Forelimb muscle (tissue), 1 donor: Measurements from ENCODE around the gene MESP1. TPM values are rescaled to one million over a fixed set of nuclear protein-coding genes. Genes with fewer than 3 reads are reported as not detected.
A peak's percentile ranks its signal among the peaks of the same experiment; 100 is the strongest.
"Not testable (repeated sequence)": the region's sequence is repeated elsewhere in the genome, so short reads cannot be mapped to it uniquely, and the experiment has no call there.

Source experiments
- DNase-seq: peaks from one replicate; pipeline ENCODE4 v3.0.0-alpha.2; 2013; ENCODE audit warnings: low read depth
- polyA plus RNA-seq: library from polyadenylated mRNA; unstranded; fragments of 120-200 nt; gene quantifications from one replicate; pipeline ENCODE4 v1.2.1, GENCODE V29; 2013; ENCODE audit not compliant: insufficient read length

Gene MESP1
- 0.85 TPM for polyA plus RNA-seq

DNA sequence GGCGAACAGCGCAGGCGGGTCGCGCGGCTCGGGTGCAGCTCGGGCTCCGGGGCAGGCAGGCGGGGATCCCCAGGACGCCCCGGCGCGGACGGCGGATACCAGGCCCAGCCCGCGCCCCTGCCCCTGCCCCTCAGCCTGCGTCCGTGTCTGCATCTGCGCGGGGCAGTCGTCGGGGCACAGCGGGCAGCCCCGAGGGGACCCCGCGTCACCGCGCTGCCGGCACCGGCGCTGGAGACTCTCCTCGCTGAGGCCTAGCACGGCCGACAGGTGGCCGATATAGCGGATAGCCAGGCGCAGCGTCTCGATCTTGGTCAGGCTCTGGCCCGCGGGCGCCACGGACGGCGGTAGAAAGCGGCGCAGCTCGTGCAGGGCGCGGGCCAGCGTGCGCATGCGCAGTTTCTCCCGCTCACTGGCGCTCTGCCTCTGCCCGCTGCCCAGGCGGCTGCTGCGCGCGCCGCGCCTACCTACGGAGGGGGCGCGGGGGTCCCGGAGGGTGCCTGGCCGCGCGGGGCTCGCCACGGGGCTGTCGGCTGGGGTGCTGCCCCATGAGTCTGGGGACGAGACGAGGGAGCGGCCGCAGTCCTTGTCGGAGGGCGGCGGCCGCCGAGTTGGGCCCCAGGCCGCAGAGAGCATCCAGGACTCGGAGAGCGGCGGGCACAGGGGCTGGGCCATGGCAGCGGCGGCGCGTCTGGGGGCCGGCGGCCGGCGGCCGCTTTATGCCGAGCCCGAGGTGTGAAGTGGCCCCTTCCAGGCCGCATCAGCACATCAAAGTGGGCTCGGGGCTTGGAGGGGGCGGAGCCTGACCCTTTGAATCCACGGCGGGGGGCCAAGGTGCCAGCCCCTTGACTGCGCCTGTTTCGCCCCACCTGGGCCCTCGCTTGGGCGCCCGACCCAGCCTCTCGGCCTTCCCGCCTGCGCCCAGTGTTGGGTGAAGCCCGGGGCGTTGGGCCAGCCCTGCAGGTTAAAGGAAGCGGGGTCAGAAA is at the start of gene MESP1:
TSS of gene MESP1 (minus strand) at position 690 of the 983 bp plus-strand sequence. CDS start at position 672, 18 bp downstream.
- peak; percentile 77 for DNase-seq

GRCh38 chr15:89799918-89800498 is 49.0 kb upstream of the MESP1 start:
- no peak for DNase-seq

DNA sequence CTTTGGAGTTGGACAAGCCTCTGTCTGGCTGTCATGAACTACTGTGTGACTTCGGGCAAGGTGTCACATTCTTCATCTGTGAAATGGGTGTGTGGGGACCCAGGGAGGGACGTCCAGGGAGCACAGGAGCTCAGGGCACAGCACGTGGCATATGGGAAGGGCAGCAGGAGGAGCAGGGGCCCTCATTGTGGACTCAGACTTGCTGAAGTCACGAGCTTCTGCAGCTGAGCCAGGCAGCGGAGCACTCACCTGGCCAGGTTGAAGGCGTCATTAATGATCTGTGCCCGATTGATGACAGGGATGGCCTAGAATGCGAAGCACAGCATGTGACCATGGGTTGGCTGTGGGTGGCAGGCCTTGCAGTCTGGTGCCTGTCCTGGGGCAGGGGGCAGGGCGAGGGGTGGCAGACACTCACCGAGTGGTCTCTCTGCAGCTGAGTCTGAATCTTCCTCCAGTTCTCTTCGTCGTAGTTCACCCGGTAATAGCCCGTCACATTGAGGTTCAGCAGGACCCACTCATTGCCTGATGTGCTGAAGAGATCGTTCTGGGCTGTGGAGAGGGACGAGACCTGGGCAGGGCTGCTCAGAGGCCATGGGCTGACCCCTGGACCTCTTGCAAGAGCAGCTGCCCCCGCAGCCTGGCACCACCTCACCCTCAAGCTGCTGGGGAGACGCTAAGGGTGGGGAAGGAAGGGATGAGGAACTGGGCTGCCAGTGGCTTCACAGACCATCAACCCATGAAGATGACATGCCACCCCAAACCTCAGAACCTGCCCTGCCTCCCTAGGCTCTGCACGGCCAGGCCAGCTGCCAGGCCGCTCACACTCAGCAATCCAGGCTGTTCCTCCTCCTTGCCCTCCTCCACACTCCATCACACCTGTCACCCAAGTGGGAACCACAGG is 48.2 kb upstream of the MESP1 start:
- no peak for DNase-seq

GRCh38 chr15:89797678-89798201 is 46.7 kb upstream of the MESP1 start:
- no peak for DNase-seq

DNA sequence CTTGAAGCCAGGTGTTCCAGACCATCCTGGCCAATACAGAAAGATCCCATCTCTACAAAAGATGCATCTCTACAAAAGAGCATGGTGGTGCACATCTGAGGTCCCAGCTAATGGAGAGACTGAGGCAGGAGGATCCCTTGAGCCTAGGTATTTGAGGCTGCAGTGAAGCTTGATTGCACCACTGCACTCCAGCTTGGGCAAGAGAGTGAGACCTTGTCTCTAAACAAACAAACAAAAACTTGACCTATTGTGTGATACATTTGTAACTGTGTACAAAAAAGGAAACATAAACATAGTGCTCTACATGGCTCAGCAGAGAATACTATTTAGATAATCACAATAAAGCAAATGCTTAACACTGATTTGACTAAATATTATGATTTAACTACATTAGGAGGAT is 44.9 kb upstream of the MESP1 start:
- DNase-seq, result no peak

GRCh38 chr15:89794627-89795241 is 43.7 kb upstream of the MESP1 start:
- no peak for DNase-seq

DNA sequence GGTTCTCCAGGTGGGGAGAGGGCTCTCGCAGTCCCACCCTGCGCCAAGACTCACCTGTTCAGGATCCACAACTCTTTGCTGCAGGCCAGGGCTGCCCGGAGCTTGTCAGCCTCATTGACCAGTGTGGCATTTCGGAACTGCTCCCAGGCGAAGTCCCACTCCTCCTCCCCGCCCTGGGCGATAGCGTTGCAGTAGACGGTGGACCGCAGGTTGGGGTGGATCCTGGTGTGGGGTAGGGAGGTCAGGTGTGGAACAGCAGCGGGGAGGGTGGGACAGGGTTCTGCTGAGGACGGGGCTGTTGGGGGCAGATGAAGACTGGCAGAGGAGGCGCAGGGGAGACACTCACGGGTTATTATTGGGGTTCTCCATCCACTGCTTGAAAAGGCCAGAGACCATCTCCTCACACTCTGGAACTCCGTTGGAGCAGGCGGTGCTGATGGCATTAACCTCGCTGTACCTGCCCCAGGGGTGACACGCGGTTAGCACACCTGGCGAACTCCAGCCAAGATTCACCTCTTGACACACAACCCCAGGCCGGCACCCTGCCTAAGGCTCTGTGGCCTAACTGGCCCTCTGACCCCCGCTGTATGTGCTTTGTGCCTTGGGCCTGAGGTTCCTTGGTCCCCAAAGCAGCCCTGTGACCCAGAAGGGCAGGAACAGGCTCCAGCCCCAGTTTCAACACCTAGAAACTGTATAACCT is 41.2 kb upstream of the MESP1 start:
- no peak for DNase-seq

- no peak for DNase-seq
Observed at GRCh38 chr15:89790661-89791060, 39.6 kb upstream of the MESP1 start.

- DNase-seq, result no peak
Observed at GRCh38 chr15:89790206-89790605, 39.2 kb upstream of the MESP1 start.

- not testable (repeated sequence) for DNase-seq
Observed at GRCh38 chr15:89788585-89788984, 37.5 kb upstream of the MESP1 start.

DNA sequence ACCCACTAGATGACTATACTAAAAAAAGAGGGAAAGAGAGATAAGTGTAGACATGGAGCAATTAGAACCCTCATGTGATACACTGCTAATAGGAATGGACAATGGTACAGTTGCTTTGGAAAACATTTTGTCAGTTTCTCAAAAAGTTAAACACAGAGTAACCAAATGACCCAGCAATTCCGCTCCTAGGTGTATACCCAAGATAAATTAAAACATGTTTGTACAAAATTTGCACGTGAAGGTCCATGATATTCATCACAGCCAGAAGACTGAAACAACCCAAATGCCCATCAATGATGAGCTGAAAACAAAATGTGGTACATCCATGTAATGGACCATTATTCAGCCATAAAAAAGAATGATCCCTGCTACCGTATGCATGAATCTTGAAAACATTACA is 36.9 kb upstream of the MESP1 start:
- DNase-seq, result no peak

GRCh38 chr15:89785774-89786140 is 34.7 kb upstream of the MESP1 start:
- no peak for DNase-seq

- DNase-seq, result no peak
Observed at GRCh38 chr15:89785064-89785773, 34.2 kb upstream of the MESP1 start.

GRCh38 chr15:89784686-89784960 is 33.6 kb upstream of the MESP1 start:
- no peak for DNase-seq

GRCh38 chr15:89783861-89784685 is 33.0 kb upstream of the MESP1 start:
- DNase-seq, result no peak

- DNase-seq, result no peak
Observed at GRCh38 chr15:89783111-89783860, 32.2 kb upstream of the MESP1 start.

DNA sequence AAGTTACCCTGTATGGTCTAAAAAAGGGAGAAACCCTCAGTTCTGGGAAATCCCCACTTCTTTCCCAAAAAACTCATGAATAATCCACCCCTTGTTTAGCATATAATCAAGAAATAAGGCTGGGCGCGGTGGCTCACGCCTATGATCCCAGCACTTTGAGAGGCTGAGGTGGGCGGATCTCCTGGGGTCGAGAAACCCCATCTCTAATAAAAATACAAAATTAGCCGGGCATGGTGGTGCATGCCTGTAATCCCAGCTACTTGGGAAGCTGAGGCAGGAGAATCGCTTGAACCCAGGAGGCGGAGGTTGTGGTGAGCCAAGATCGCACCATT is 31.5 kb upstream of the MESP1 start:
- not testable (repeated sequence) for DNase-seq

DNA sequence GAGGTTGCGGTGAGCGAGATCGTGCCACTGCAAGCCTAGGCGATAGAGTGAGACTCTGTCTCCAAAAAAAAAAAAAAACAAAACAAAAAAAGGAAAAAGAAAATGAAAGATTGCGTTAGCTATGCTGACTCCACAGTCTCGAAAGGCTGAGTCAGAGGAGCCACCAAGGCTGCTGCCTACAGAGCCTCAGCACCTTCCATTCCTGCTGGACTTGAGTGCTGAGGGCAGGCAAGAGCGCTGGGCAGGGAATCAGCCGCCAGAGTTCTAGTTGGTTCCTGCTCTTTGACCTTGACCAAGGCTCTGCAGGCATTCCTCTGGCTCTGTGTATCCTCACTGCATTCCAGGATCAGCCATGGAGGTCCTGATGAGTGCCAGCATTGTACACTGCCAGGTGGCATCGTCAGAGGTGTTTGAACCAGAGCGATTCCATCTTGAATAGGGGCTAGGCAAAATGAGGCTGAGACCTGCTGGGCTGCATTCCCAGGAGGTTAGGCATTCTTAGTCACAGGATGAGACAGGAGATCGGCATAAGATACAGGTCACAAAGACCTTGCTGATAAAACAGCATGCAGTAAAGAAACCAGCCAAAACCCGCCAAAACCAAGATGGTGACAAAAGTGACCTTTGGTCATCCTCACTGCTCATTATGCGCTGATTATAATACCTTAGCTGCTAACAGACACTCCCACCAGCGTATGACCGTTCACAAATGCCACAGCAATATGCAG is 31.0 kb upstream of the MESP1 start:
- no peak for DNase-seq
